B cell (primary cell): ENCODE measurements around the gene TGFBR3L. TPM values are rescaled to one million over a fixed set of nuclear protein-coding genes. Genes with fewer than 3 reads are reported as not detected.
A peak's percentile ranks its signal among the peaks of the same experiment; 100 is the strongest.

Source experiments
- ATAC-seq: fragments of 200-7000 bp; cut with Tn5 transposase; one replicate; pipeline ENCODE4 v1.10.0; 2021; ENCODE audit warnings: low read depth, mild to moderate bottlenecking, moderate number of reproducible peaks, moderate library complexity
- CTCF ChIA-PET: fragments of 350-600 bp; sonication (Branson Sonifier 250); formaldehyde crosslinking; loops from one replicate; lab custom pipeline; 2021; ENCODE audit warnings: antibody characterized with exemption, inconsistent platforms; lab: Charles Lee
- POLR2A ChIA-PET: fragments of 350-600 bp; sonication (Branson Sonifier 250); formaldehyde crosslinking; loops from one replicate; lab custom pipeline; 2021; ENCODE audit warnings: antibody characterized with exemption; lab: Charles Lee
- DNase-seq: peaks from one replicate; pipeline ENCODE4 v3.0.0; 2013
- H2AFZ ChIP-seq: 2 replicates; pipeline ENCODE4 v1.6.1; 2012; ENCODE audit warnings: mild to moderate bottlenecking, low read depth, low read length; ENCODE audit not compliant: insufficient read depth, poor library complexity, severe bottlenecking
- H3K27ac ChIP-seq, 2 donors: 1 replicate in 1 of 2; 2 replicates in 1 of 2; pipeline ENCODE4 v1.5.1; 2012 to 2013; ENCODE audit warnings: low read length in 2 of 2, mild to moderate bottlenecking in 2 of 2, moderate library complexity in 1 of 2
- H3K27me3 ChIP-seq, 4 experiments: fragments of 200-600 bp in 1 of 4; sonication (generic) in 1 of 4; replicated peaks in 1 of 4; 1 replicate in 2 of 4; 2 replicates in 2 of 4; pipeline versions ENCODE4 v1.6.1 to v1.7.0; 2013 to 2016; ENCODE audit warnings: low read length in 3 of 4, mild to moderate bottlenecking in 2 of 4, mixed read lengths in 1 of 4, moderate library complexity in 1 of 4; ENCODE audit not compliant: insufficient read depth in 4 of 4, control insufficient read depth in 3 of 4; ENCODE audit errors: control extremely low read depth in 1 of 4
- H3K36me3 ChIP-seq, 2 experiments: replicated peaks in 1 of 2; 1 replicate in 1 of 2; 2 replicates in 1 of 2; pipeline versions ENCODE4 v1.6.1 to v1.7.1; 2013; ENCODE audit warnings: low read length in 1 of 2; ENCODE audit not compliant: insufficient read depth in 2 of 2, control insufficient read depth in 1 of 2; ENCODE audit errors: control extremely low read depth in 1 of 2, extremely low read depth in 1 of 2
- H3K4me1 ChIP-seq, 2 donors: fragments of 200-600 bp in 1 of 2; sonication (generic) in 1 of 2; 1 replicate in 1 of 2; 2 replicates in 1 of 2; pipeline versions ENCODE4 v1.5.1 to v1.6.1; 2013 to 2017; ENCODE audit warnings: low read length in 2 of 2; ENCODE audit not compliant: control insufficient read depth in 2 of 2, insufficient read depth in 2 of 2
- H3K4me2 ChIP-seq: replicated peaks from 2 replicates; pipeline ENCODE3; 2012; ENCODE audit warnings: mild to moderate bottlenecking, low read depth, low read length; ENCODE audit not compliant: poor library complexity, severe bottlenecking
- H3K4me3 ChIP-seq, 5 experiments: fragments of 200-600 bp in 1 of 5; sonication (generic) in 1 of 5; 1 replicate in 3 of 5; 2 replicates in 2 of 5; pipeline versions ENCODE4 v1.5.1 to v1.7.0; 2011 to 2016; ENCODE audit warnings: low read length in 4 of 5, mild to moderate bottlenecking in 4 of 5, low read depth in 2 of 5, control low read depth in 1 of 5, moderate library complexity in 1 of 5; ENCODE audit not compliant: insufficient read depth in 1 of 5; ENCODE audit errors: control extremely low read depth in 1 of 5, extremely low read depth in 1 of 5
- H3K79me2 ChIP-seq: fragments of 200-600 bp; sonication (generic); one replicate; pipeline ENCODE4 v1.6.0; 2016; ENCODE audit warnings: low read length; ENCODE audit not compliant: control insufficient read depth, insufficient read depth
- H3K9ac ChIP-seq: fragments of 200-600 bp; sonication (generic); 2 replicates; pipeline ENCODE4 v1.6.1; 2017; ENCODE audit warnings: mild to moderate bottlenecking, low read length, moderate library complexity
- H3K9me3 ChIP-seq, 3 donors: one replicate each; pipeline versions ENCODE4 v1.6.1 to v1.7.1; 2013; ENCODE audit warnings: low read length in 2 of 3; ENCODE audit not compliant: control insufficient read depth in 2 of 3, insufficient read depth in 1 of 3; ENCODE audit errors: control extremely low read depth in 1 of 3
- H4K20me1 ChIP-seq: 2 replicates; pipeline ENCODE4 v1.6.0; 2012; ENCODE audit warnings: mild to moderate bottlenecking, low read length; ENCODE audit not compliant: insufficient read depth, control insufficient read depth, poor library complexity, severe bottlenecking
- H3K27ac Mint-ChIP-seq: one replicate; pipeline ENCODE4 v1.8.0; 2021; ENCODE audit warnings: mixed read lengths
- H3K27me3 Mint-ChIP-seq: one replicate; pipeline ENCODE4 v1.8.0; 2021; ENCODE audit warnings: mixed read lengths
- H3K4me1 Mint-ChIP-seq: one replicate; pipeline ENCODE4 v1.8.0; 2021; ENCODE audit warnings: mixed read lengths
- H3K4me3 Mint-ChIP-seq: one replicate; pipeline ENCODE4 v1.8.0; 2021; ENCODE audit warnings: mixed read lengths
- H3K9me3 Mint-ChIP-seq: one replicate; pipeline ENCODE4 v1.8.0; 2022; ENCODE audit warnings: mixed read lengths; ENCODE audit not compliant: insufficient read depth
- CTCF ChIP-seq: fragments of 200-600 bp; IDR thresholded peaks from one replicate; pipeline ENCODE4 v1.8.0; 2022; ENCODE audit warnings: antibody characterized with exemption, mild to moderate bottlenecking
- EZH2 ChIP-seq: IDR thresholded peaks from 2 replicates; pipeline ENCODE4 v1.6.1; 2012; ENCODE audit warnings: borderline replicate concordance, low read depth, mild to moderate bottlenecking, moderate library complexity, low read length; ENCODE audit not compliant: insufficient read depth, poor library complexity, severe bottlenecking
- WGBS: methylation state at CpG from one replicate; pipeline ENCODE4 v1.1.5; 2013; ENCODE audit warnings: missing lambda C conversion rate; ENCODE audit not compliant: insufficient coverage; 5-methylcytosine and 5-hydroxymethylcytosine counted together
- intact Hi-C: fragments of 100-400 bp; cut with micrococcal nuclease; formaldehyde crosslinking; loops from one replicate; pipeline ENCODE4 v1.10.0; 2022
- polyA plus RNA-seq: library from polyadenylated mRNA; depleted of rRNA; stranded (reverse); fragments of >200 nt; gene quantifications from 2 replicates; pipeline ENCODE4 v1.2.3, GENCODE V29; 2012
- total RNA-seq, 2 donors: library from RNA; stranded (reverse); fragments of 120-200 nt in 1 of 2; gene quantifications; 1 replicate in 1 of 2; 2 replicates in 1 of 2; pipeline versions ENCODE4 v1.2.3 to v1.2.4, GENCODE V29; 2013 to 2022

The TGFBR3L gene
- total and polyA plus RNA-seq, 2 donors (not counting 1 experiment from before 2014, with no cell fraction given), result 0.21 to 0.22 TPM

GRCh38 chr19:7869453-7869909 is 45.1 kb upstream of the TGFBR3L start:
- Histone ChIP-seq H2AFZ (peak overlapping the region; percentile 84), H3K9ac (peak overlapping the region; percentile 74), H3K27me3 (peaks cover 0 to 80% (median 24%) of the 10 kb centered on the region in 4 experiments), H3K9me3 (peaks cover 0 to 57% (median 0%) of the 10 kb centered on the region in 3 donors), H3K36me3 (no peaks in the 10 kb centered on the region), H3K27ac (no peak overlapping the region), H3K4me1 (peaks cover 43 to 50% of the 10 kb centered on the region in 2 donors), H3K4me2 (peak overlapping the region; percentile 98), H3K4me3 (peak overlapping the region in 4 of 5 experiments; percentile 31 to 63 (median 56)), H4K20me1 (peaks cover 11% of the 10 kb centered on the region), H3K79me2 (no peaks in the 10 kb centered on the region)
- intact Hi-C loops, result loop anchor here (1.0 to 2.0 kb wide), 3 partner anchors 34 to 73 kb away; partner anchors contain the start of genes MAP2K7 and TIMM44
- H3K4me1 Mint-ChIP-seq, result peaks cover 37% of the 10 kb centered on the region
- DNase-seq, result peak; percentile 92
- ChIA-PET POLR2A (interaction anchor here (0.7 to 1.3 kb wide), 4 partner anchors 34 to 152 kb away, joined by 3 to 11 read pairs (median 4); partner anchors contain the start of genes MAP2K7 and TIMM44), CTCF (interaction anchor here (0.6 to 2.0 kb wide), 17 partner anchors 8 to 1408 kb away, joined by 3 to 15 read pairs (median 5); partner anchors contain the start of genes MAP2K7, SNAPC2, TIMM44 and TRAPPC5)
- H3K27ac Mint-ChIP-seq, result peak overlapping the region; percentile 46
- peaks cover 30% of the 10 kb centered on the region for H3K27me3 Mint-ChIP-seq
- 1% methylated on average over 47 of the region's 47 CpGs for WGBS
- peak; percentile 70 for ATAC-seq
- H3K4me3 Mint-ChIP-seq, result peak overlapping the region; percentile 80
- peaks cover 4% of the 10 kb centered on the region for H3K9me3 Mint-ChIP-seq
- peak; percentile 61 for TF ChIP-seq CTCF
- TF ChIP-seq EZH2, result no peak
